Kidney epithelial cell (primary cell): ENCODE measurements around the gene FOSB. TPM values are rescaled to one million over a fixed set of nuclear protein-coding genes. Genes with fewer than 3 reads are reported as not detected.

ENCODE experiments used
- DNase-seq: peaks from one replicate; pipeline ENCODE4 v3.0.0-alpha.2; 2010; ENCODE audit warnings: low read depth
- H3K27me3 ChIP-seq: 2 replicates; pipeline ENCODE4 v1.6.0; 2011; ENCODE audit warnings: low read length; ENCODE audit not compliant: control insufficient read depth, insufficient read depth
- H3K36me3 ChIP-seq: 2 replicates; pipeline ENCODE4 v1.5.1; 2011; ENCODE audit warnings: low read length; ENCODE audit not compliant: control insufficient read depth, insufficient read depth
- H3K4me3 ChIP-seq: 2 replicates; pipeline ENCODE4 v1.5.1; 2011; ENCODE audit warnings: low read depth, mild to moderate bottlenecking, control low read depth, low read length
- CTCF ChIP-seq: IDR thresholded peaks from 2 replicates; pipeline ENCODE4 v1.5.1; 2011; ENCODE audit warnings: mild to moderate bottlenecking, moderate library complexity, low read length, control low read depth, inconsistent platforms; ENCODE audit not compliant: insufficient read depth, poor library complexity, severe bottlenecking
- total RNA-seq: library from RNA; depleted of rRNA; stranded (reverse); fragments of >200 nt; gene quantifications from 2 replicates; pipeline ENCODE4 v1.2.3, GENCODE V29; 2015

Gene FOSB
- total RNA-seq, 1 donor from 2014 or later = 1.6 TPM

- no peaks in the 10 kb centered on the region for H3K27me3 ChIP-seq
- no peak overlapping the region for H3K4me3 ChIP-seq
- DNase-seq = no peak
- TF ChIP-seq CTCF = no peak
- H3K36me3 ChIP-seq = peaks cover 1% of the 10 kb centered on the region
Measured at GRCh38 chr19:45511074-45511473, 43.3 kb downstream of the FOSB start.

GRCh38 chr19:45512881-45513483, 45.2 kb downstream of the FOSB start:
- H3K4me3 ChIP-seq = no peak overlapping the region
- H3K27me3 ChIP-seq = no peaks in the 10 kb centered on the region
- DNase-seq = no peak
- TF ChIP-seq CTCF = no peak
- H3K36me3 ChIP-seq = peaks cover 1% of the 10 kb centered on the region

- Histone ChIP-seq H3K27me3 (no peaks in the 10 kb centered on the region), H3K36me3 (peaks cover 3% of the 10 kb centered on the region), H3K4me3 (no peak overlapping the region)
- TF ChIP-seq CTCF = no peak
- DNase-seq = no peak
Measured at GRCh38 chr19:45514376-45515051, 46.7 kb downstream of the FOSB start.

DNA sequence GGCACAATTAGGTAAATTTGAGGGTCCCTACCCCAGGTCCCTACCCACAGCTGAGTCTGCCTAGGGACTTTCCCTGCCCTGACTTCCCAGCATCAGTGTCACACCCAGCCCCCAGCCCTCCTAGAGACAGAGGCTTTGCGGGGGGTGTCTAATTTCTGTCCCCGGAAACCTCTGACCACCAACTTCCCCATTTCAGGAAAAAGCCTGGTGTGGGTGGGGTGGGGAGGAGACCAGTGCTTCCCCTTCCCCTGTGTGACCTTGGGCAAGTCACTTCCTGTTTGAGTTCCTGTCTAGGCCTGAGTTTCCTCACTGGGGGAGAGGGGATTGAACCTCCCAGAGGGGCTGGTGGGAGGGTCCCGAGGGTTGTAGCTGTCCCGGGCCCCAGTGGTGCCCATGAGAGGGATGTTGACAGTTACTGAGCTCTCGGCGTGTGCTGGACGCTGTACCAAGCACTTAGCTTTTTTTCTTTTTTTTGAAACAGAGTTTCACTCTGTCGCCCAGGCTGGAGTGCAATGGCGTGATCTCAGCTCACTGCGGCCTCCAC, 47.4 kb downstream of the FOSB start:
- Histone ChIP-seq H3K4me3 (no peak overlapping the region), H3K36me3 (peaks cover 4% of the 10 kb centered on the region), H3K27me3 (no peaks in the 10 kb centered on the region)
- TF ChIP-seq CTCF = no peak
- DNase-seq = no peak

- no peak for TF ChIP-seq CTCF
- H3K36me3 ChIP-seq = peaks cover 4% of the 10 kb centered on the region
- H3K27me3 ChIP-seq = no peaks in the 10 kb centered on the region
- DNase-seq = no peak
- no peak overlapping the region for H3K4me3 ChIP-seq
Measured at GRCh38 chr19:45515807-45516401, 48.1 kb downstream of the FOSB start.

DNA sequence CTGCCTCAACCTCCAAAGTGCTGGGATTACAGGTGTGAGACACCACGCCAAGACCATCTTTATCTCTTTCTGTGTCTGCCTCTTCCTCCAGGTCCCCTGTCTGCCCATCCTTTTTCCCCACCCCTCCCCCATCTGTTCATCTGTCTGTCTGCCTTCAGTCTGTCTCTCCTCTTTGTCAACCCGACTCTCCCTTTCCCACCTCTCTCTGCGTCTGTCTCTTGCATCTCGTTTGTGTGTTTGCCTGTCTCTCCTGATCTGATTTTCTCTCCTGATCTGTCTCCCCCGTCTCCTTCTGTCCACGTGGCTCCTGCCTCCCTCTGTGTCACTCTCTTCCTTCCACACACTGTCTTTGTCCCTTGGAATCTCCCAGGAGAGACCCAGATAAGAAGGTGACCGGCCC, 49.4 kb downstream of the FOSB start:
- no peak for DNase-seq

More for the DNA sequence above, 49.4 kb downstream of the FOSB start:
- TF ChIP-seq CTCF = no peak
- H3K27me3 ChIP-seq = no peaks in the 10 kb centered on the region
- H3K36me3 ChIP-seq = peaks cover 4% of the 10 kb centered on the region
- H3K4me3 ChIP-seq = no peak overlapping the region
